HG03103 (cell line): ENCODE results near the gene TMEM138.
"Not testable (repeated sequence)": the region's sequence is repeated elsewhere in the genome, so short reads cannot be mapped to it uniquely, and the experiment has no call there.

Source experiments
- ATAC-seq: cut with Tn5 transposase; IDR thresholded peaks from one replicate; pipeline ENCODE4 v1.9.1; 2021; ENCODE audit warnings: low read depth; ENCODE audit not compliant: unreplicated experiment

Gene TMEM138

DNA sequence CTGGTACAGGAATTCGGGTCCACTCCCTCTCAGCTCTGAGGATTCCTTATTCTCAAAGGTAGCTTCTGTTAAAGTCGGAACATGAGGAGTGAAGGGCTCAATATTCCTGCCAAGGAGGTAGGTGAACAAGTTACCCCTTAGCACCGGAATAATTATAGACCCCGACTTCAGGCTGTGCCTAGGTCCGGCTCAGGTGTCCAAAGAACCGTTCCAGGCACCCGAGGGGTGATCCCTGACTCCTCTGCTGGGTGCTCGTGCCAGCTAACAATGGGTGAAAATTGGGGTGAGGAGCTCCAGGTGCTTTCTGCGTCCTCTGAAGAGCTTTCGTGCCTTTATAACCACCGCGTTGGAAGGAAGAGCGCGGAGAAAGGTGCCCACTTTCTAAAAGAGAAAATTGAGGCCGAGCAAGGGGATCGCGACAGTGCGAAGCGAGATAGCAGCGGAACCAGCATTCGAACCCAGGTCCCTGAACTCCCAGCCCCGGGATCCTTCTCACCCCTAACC is 885 bp upstream of the TMEM138 start:
- ATAC-seq, result no peak

- ATAC-seq, result no peak
These were observed 335 bp downstream of the TMEM138 start for GRCh38 chr11:61362542-61362875.

DNA sequence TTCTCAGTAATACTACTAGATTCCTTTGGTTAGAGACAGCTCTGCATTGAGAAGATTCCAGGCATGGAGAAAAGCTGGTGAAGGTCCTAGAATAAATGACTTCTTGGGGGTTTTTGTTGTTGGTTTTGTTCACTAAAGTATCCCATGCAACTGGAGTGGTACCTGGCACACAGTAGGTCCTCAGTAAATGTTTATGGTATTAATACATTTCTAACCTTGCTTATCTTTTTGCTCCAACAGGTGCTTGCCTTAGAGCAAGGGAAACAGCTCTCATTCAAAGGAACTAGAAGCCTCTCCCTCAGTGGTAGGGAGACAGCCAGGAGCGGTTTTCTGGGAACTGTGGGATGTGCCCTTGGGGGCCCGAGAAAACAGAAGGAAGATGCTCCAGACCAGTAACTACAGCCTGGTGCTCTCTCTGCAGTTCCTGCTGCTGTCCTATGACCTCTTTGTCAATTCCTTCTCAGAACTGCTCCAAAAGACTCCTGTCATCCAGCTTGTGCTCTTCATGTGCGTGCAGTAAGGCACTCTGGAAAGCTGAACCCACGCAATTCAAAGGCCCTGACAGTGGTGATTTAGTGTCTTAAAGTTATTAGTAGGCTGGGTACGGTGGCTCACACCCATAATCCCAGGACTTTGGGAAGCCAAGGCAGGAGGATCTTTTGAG is 2.0 kb downstream of the TMEM138 start:
- no peak for ATAC-seq

- ATAC-seq, result no peak
These were observed 5.2 kb downstream of the TMEM138 start for GRCh38 chr11:61367406-61367805.

DNA sequence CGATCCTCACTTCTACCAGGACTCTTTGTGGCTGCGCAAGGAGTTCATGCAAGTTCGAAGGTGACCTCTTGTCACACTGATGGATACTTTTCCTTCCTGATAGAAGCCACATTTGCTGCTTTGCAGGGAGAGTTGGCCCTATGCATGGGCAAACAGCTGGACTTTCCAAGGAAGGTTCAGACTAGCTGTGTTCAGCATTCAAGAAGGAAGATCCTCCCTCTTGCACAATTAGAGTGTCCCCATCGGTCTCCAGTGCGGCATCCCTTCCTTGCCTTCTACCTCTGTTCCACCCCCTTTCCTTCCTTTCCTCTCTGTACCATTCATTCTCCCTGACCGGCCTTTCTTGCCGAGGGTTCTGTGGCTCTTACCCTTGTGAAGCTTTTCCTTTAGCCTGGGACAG is 6.5 kb downstream of the TMEM138 start:
- no peak for ATAC-seq

GRCh38 chr11:61369372-61370348 is 7.5 kb downstream of the TMEM138 start:
- no peak for ATAC-seq

GRCh38 chr11:61370349-61371005 is 8.3 kb downstream of the TMEM138 start:
- ATAC-seq, result no peak

DNA sequence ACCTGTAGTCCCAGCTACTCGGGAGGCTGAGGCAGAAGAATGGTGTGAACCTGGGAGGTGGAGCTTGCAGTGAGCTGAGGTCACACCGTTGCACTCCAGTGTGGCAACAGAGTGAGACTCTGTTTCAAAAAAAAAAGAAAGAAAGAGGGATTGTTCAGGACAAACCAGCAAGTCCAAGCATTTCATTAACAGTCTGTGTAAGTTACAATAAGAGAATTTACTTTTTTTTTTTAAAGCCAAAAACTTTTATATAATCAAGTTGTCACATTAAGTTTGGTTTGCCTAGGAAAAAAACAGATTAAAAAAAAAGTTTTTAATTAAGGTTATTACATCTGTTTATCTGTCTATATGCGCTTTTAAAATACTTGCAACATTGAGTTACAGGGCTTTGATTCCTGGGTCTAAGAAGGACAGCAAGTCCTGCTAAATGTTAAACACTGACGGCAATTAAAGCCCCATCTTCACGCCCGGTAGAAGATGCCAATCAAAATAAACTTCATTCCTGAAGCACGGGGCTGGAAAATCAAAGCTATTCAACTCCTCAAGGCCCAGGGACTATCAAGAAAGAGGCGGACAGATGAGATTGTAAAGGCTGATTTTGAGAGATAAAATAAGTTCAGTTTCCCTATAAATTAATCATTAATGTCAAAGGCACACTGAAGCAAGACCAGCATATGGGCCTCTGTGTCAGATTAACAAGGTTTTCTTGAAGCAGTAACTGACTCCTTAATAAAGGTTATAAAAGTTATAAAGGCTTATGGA is 10.7 kb downstream of the TMEM138 start:
- no peak for ATAC-seq

DNA sequence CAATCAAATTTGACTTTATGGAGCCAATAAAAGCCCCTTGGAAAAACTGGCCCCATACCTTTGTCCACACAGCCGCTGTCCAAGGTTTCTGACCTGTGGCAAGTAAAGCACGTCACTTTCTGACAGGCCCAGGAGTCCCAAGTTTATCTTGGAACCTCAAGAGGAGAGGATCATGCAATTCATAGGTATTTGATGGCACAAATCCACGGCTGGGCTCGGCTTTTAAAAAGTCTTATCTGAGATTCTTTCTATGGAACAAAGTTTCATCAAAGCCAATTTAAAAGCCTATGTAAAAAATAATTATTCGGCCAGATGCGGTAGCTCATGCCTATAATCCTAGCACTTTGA is 13.6 kb downstream of the TMEM138 start:
- ATAC-seq, result no peak

GRCh38 chr11:61377461-61378160 is 15.4 kb downstream of the TMEM138 start:
- no peak for ATAC-seq

- ATAC-seq, result no peak
These were observed 16.6 kb downstream of the TMEM138 start for GRCh38 chr11:61378713-61379313.

DNA sequence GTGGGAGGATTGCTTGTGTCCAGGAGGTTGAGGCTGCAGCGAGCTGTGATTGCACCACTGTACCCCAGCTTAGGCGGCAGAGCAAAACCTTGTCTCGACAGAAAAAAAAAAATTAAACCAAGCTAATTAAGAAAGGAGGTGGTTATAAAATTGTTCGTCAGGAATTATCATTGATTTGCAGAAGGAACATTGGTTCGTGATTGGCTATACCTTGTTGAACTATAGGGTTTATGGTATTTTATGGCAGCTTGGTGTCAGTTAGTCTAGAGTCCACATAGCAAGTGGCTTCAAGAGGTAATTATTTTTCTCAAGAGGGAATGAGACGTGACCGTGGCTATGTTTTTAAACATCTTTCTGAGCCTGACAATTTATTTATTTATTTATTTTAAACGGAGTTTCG is 18.7 kb downstream of the TMEM138 start:
- ATAC-seq, result no peak

DNA sequence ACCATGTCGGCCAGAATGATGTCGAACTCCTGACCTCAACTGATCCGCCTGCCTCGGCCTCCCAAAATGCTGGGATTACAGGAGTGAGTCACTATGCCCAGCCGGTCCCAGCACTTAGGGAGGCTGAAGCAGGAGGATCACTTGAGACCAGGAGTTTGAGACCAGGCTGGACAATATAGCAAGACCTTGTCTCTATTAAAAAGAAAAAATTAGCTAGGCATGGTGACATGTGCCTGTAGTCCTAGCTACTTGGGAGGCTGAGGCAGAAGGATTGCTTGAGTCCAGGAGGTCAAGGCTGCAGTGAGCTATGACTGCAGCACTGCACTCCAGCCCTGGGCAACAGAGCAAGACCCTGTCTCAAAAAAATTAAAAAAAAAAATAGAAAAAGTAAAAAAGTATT is 21.7 kb downstream of the TMEM138 start:
- not testable (repeated sequence) for ATAC-seq

DNA sequence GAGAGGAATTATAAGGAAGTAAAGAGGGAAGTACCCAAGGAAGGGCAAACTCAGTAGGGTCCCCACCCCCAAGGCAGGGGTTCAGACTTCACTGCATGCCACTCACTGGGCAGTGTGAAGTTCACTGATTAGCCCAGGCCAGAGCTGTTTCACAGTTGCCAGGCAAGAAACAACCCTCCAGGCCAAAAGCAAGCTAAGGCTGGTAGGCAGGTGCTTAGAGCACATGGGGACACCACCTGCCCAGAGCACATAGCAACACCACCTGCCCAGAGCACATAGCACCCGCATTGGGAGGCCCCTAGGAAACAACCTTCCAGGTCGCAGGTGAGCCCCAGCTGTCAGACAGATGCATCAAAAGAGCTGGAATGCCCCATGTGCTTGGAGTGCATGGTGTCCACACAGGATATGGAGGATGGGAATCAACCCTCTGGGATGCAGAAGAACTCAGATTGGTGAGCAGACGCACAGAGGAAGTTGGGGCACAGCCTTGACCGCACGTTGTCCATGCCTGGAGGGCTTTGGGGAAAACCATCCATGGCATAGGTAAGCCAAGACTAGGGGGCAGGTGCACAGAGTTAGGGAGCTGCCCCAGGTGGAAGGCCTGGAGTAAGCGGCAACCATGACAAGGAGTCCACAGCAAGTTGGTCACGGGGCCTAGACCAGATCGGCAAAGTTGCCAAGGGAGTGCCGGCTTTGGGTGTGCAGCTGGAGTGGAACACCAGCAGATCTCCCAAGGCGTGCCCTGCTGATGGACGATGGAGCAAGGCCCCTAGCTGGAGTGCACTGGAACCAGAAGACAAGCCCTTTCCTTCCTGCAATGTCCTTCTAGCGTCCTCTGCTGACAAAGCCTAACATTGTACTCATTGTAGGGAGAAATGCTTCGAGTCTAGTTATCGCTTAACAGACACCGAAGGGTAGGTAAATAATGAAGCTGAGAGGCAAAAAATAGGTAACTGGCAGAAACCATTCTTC is 22.4 kb downstream of the TMEM138 start:
- no peak for ATAC-seq

DNA sequence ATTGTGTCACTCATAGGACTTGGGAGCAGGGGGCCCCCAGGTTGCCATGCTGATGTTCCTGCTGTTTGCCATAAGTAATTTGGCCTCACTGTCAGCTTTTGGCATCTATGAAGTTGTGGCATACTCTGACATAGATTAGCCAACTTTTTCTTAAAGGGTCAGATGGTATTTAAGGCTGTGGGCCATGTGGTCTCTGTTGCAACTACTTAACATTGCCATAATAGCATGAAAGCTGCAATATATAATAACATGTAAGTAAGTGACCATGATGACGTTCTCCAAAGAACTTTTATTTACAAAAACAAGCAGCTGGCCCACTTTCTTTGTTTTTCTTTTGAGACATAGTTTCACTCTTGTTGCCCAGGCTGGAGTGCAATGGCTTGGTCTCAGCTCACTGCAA is 28.0 kb downstream of the TMEM138 start:
- no peak for ATAC-seq

DNA sequence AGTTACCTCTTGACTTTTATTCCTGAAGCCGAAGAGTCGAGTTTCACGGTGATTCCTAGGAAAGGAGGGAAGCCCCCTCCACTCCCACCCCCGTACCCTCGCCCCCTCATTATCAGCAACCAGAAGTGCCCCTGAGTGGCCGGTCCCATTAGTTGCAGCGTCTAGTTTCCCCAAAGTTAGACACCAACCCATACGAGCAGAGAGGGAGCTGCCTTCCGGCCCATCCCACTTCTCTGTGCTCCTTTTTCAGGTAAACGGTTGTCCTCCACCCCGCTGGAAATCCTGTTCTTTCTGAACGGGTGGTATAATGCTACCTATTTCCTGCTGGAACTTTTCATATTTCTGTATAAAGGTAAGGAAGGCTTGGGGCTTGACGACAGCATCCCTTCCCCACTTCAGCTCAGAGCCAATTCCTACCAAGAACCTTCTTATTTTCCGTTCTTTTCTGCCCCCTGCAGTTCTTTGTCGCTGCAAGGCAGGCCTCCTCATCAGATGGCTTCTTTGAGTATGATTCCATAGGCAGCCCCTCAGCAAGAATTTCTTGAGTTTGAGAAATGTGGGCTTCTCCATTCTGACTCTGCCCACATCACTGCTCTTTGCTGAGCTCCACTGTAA is 30.9 kb downstream of the TMEM138 start:
- no peak for ATAC-seq

DNA sequence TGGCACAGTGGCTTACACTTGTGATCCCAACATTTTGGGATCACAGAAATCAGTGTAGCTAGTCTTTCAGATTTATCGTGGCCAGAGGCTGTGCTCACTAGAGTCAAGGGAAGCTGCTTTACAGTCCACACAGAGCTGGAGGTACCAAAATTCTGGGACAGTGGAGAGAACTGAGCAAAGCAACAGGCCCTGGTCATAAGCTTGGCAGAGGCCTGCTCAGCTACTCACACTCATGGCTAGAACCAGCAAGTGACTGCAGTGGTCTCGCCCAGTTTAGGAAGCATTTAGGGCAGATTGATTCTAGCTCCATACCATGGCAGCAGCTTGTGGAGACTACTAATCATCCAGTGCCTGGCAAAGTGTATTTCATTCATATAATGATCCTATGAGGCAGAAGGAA is 39.0 kb downstream of the TMEM138 start:
- no peak for ATAC-seq

DNA sequence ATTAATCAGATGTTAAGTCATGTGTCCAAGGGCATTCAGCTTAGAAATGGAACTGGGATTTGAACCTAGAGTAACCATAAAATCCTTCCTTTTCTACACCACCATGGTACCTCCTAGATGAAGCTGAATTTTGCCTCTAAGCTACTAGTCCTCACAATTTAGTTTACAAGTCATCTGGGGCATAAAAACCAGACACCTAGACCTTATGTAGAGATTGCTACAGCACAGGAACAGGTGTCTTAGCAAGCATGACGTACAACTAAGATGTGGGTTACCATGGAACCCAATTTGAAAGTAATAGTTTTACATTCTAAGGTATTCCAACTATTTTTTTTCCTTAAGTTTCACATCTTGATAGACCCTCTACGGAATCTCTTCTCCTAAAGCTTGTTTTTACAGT is 39.4 kb downstream of the TMEM138 start:
- no peak for ATAC-seq
